ENCODE measurements around the gene KRT17. TPM values are rescaled to one million over a fixed set of nuclear protein-coding genes. Genes with fewer than 3 reads are reported as not detected.

The KRT17 gene
- total and polyA plus RNA-seq, 12 donors, result 0.07 TPM; not detected in 11

- ATAC-seq (no peak), DNase-seq (no peak)
- no peak for TF ChIP-seq CTCF (IDR thresholded peaks at IDR 0.05)
- 80 to 83% methylated on average over 15 of the region's 15 CpGs for WGBS, 2 donors
- no peaks in the 10 kb centered on the region for H3K9me3 ChIP-seq
- intact Hi-C loops (cut with DNase I), result loop anchor here in 1 of 10 donors (5.0 kb wide), 1 partner anchor 99 kb away; no protein-coding TSS in a partner anchor
- peaks cover 0 to 7% (median 0%) of the 10 kb centered on the region in 7 donors for H3K27me3 ChIP-seq
- H3K27ac ChIP-seq, result no peak overlapping the region
- H3K4me1 ChIP-seq, result peaks cover 0 to 18% (median 11%) of the 10 kb centered on the region in 9 donors
- H3K4me3 ChIP-seq, result no peak overlapping the region
- no peaks in the 10 kb centered on the region for H3K36me3 ChIP-seq
Observed at GRCh38 chr17:41650794-41651624, 26.6 kb upstream of the KRT17 start.

DNA sequence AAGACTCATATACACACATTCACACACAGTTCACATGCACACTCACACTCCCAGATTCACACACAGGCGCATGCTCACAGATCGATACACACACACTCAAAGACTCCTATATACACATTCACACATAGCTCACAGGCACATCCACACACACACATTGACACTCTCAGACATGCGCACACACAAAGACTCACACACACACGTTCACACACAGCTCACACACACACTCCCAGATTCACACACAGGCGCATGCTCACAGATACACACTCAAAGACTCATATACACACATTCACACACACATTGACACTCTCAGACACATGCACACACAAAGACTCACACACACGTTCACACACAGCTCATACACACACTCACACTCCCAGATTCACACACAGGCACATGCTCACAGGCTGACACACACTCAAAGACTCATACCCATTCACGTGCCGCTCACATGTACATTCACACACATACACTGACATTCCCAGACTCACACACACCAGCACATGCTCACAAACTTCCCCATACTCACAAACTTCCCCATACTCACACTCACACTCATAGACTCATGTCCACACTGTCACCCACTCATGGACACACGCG is 25.6 kb upstream of the KRT17 start:
- ATAC-seq (no peak), DNase-seq (no peak)
- Histone ChIP-seq H3K27ac (no peak overlapping the region), H3K4me1 (peaks cover 0 to 28% (median 11%) of the 10 kb centered on the region in 9 donors), H3K9me3 (no peaks in the 10 kb centered on the region), H3K27me3 (peaks cover 0 to 7% (median 0%) of the 10 kb centered on the region in 7 donors), H3K4me3 (no peak overlapping the region), H3K36me3 (no peaks in the 10 kb centered on the region)
- intact Hi-C loops (cut with DNase I), result loop anchor here (2.0 to 10.0 kb wide), 11 partner anchors 13 to 848 kb away; partner anchors contain the start of gene KRT14 (in 2 of the 10)
- WGBS, 2 donors, result 93 to 94% methylated on average over 10 of the region's 10 CpGs
- no peak for TF ChIP-seq CTCF (IDR thresholded peaks at IDR 0.05)

- ATAC-seq (peak; percentile 91 to 98 (median 96)), DNase-seq (peak; percentile 84 to 90)
- Histone ChIP-seq H3K36me3 (no peaks in the 10 kb centered on the region), H3K27ac (peak overlapping the region in 4 of 10 donors; percentile 11 to 40 (median 24)), H3K27me3 (peaks cover 0 to 7% (median 0%) of the 10 kb centered on the region in 7 donors), H3K4me3 (peak overlapping the region in 9 of 10 donors; percentile 14 to 52 (median 43)), H3K9me3 (no peaks in the 10 kb centered on the region), H3K4me1 (peaks cover 0 to 30% (median 11%) of the 10 kb centered on the region in 9 donors)
- WGBS, 2 donors, result 6 to 7% methylated on average over 39 of the region's 39 CpGs
- peak; percentile 90 to 98 (median 94) for TF ChIP-seq CTCF (IDR thresholded peaks at IDR 0.05)
- intact Hi-C loops (cut with DNase I), result loop anchor here (1.0 to 10.0 kb wide), 12 partner anchors 14 to 846 kb away; partner anchors contain the start of gene KRT14 (in 2 of the 10)
Observed at GRCh38 chr17:41648411-41649195, 24.2 kb upstream of the KRT17 start.

Data from heart right ventricle (tissue), 16 donors.